Spleen (tissue), 7 donors: Measurements from ENCODE around the gene SUV39H1.

Source experiments
- POLR2AphosphoS5 ChIP-seq, 3 donors: sonication (generic); formaldehyde crosslinking; IDR thresholded peaks; one replicate each; pipeline ENCODE4 v1.5.1; 2017; ENCODE audit warnings: antibody characterized with exemption in 3 of 3
- TF ChIP-seq, protein P1 (sequence below), 11 experiments: fragments of 200-600 bp in 7 of 11; fragments of 450-650 bp in 4 of 11; sonication (generic) in 4 of 11; IDR thresholded peaks in 8 of 11; conservative IDR thresholded peaks in 3 of 11; 1 replicate in 7 of 11; 2 replicates in 4 of 11; pipeline versions ENCODE4 v1.4.0 to v1.8.0; 2016 to 2021; ENCODE audit warnings: antibody characterized with exemption in 11 of 11, inconsistent platforms in 4 of 11, mild to moderate bottlenecking in 1 of 11
- donor health status: DM: no; HTN: no; CAD: no; lungs with moderate emphysema.
- donor health status: DM: no; HTN: no; CAD: no.
- donor health status: DM: no; HTN: no; CAD: no.

DNA sequence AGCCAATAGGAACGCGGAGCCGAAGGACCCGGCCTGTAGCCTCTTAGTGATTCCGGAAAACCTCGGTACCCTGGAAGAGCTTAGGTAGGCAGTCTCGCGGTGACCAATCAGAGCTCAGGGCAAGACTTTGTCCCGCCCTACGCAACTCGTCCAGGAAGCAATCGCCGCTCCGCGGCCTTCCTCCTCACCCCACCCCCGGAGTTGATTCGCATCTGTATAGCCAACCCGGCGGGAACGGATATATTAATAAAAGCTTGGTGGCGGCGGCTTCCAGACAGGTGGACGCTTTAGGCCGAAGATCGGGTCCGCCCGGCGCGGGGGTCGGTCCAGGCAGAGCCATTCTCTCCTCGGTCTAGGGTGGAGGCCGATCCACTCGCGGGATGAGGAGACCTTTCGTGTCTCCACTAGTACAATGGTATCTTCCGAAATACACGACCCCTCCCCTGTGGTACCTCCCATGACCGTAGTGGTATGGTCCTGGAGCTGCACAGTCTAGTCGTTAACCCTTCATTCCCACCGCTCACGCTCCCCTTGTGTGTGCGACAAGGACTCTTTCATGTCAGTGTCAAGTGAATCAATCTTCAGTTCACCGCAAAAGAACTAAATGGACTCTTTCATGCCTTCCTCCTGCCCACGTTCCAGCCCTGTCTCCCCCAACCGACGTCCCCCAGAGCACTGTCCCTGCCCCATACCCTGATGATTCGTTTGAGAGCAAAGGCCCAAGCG lies 40.8 kb downstream of the SUV39H1 start:
- TF ChIP-seq, protein P1, sequence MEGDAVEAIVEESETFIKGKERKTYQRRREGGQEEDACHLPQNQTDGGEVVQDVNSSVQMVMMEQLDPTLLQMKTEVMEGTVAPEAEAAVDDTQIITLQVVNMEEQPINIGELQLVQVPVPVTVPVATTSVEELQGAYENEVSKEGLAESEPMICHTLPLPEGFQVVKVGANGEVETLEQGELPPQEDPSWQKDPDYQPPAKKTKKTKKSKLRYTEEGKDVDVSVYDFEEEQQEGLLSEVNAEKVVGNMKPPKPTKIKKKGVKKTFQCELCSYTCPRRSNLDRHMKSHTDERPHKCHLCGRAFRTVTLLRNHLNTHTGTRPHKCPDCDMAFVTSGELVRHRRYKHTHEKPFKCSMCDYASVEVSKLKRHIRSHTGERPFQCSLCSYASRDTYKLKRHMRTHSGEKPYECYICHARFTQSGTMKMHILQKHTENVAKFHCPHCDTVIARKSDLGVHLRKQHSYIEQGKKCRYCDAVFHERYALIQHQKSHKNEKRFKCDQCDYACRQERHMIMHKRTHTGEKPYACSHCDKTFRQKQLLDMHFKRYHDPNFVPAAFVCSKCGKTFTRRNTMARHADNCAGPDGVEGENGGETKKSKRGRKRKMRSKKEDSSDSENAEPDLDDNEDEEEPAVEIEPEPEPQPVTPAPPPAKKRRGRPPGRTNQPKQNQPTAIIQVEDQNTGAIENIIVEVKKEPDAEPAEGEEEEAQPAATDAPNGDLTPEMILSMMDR (IDR thresholded peaks at IDR 0.05 in 8 of 11, conservative IDR thresholded peaks at IDR 0.05 in 3 of 11) = no peak
- TF ChIP-seq POLR2AphosphoS5 (IDR thresholded peaks at IDR 0.05) = peak; percentile 82 to 89 (median 89)
